ENCODE measurements around the gene MYO1H. TPM values are rescaled to one million over a fixed set of nuclear protein-coding genes. Genes with fewer than 3 reads are reported as not detected.
"Not testable (repeated sequence)": the region's sequence is repeated elsewhere in the genome, so short reads cannot be mapped to it uniquely, and the experiment has no call there.

MYO1H gene
- total and polyA plus RNA-seq, 4 experiments from 2014 or later: not detected

- Histone ChIP-seq H3K27me3 (ENCODE audit: insufficient read depth, low read length) (no peaks in the 10 kb centered on the region), H3K36me3 (ENCODE audit: insufficient read depth, low read length) (no peaks in the 10 kb centered on the region), H3K27ac (ENCODE audit: low read depth, low read length) (no peak overlapping the region), H3K9me3 (ENCODE audit: control insufficient read depth in 1 of 2, low read length in 2 of 2) (no peaks in the 10 kb centered on the region), H3K4me3 (ENCODE audit: low read length in 2 of 2) (no peak overlapping the region), H3K4me1 (ENCODE audit: insufficient read depth, low read length) (no peaks in the 10 kb centered on the region)
- ChIA-PET CTCF (ENCODE audit: partially characterized antibody) (interaction anchor here (1.4 to 1.8 kb wide), 3 partner anchors 13 to 39 kb away, joined by 3 to 6 read pairs (median 5); no protein-coding TSS in a partner anchor), POLR2A (ENCODE audit: partially characterized antibody) (no interaction called here)
- no peak for DNase-seq
- Mint-ChIP-seq H3K4me3 (no peak overlapping the region), H3K27me3 (peaks cover 20 to 23% of the 10 kb centered on the region in 2 donors), H3K36me3 (no peaks in the 10 kb centered on the region), H3K4me1 (no peaks in the 10 kb centered on the region), H3K27ac (no peak overlapping the region), H3K9me3 (peaks cover 0 to 8% (median 6%) of the 10 kb centered on the region in 8 donors)
- intact Hi-C loops (cut with micrococcal nuclease): loop anchor here (5.0 kb wide), 3 partner anchors 126 to 1471 kb away; partner anchors contain the start of gene DAO
Measured at GRCh38 chr12:109388167-109388563, 40.5 kb downstream of the MYO1H start.

- no peaks in the 10 kb centered on the region for H3K27me3 ChIP-seq (ENCODE audit: insufficient read depth, low read length)
- no peaks in the 10 kb centered on the region for H3K9me3 ChIP-seq (ENCODE audit: control insufficient read depth in 1 of 2, low read length in 2 of 2)
- POLR2A ChIA-PET (ENCODE audit: partially characterized antibody): interaction anchor here (0.6 kb wide), 1 partner anchor 1844 kb away, joined by 3 read pairs; no protein-coding TSS in a partner anchor
- no peak overlapping the region for H3K27ac ChIP-seq (ENCODE audit: low read depth, low read length)
- DNase-seq: no peak
- no peaks in the 10 kb centered on the region for H3K4me1 Mint-ChIP-seq
- H3K36me3 Mint-ChIP-seq: no peaks in the 10 kb centered on the region
- no peaks in the 10 kb centered on the region for H3K4me1 ChIP-seq (ENCODE audit: insufficient read depth, low read length)
- CTCF ChIA-PET (ENCODE audit: partially characterized antibody): interaction anchor here (0.9 to 1.8 kb wide), 7 partner anchors 9 to 505 kb away, joined by 3 to 6 read pairs (median 3); no protein-coding TSS in a partner anchor
- intact Hi-C loops (cut with micrococcal nuclease): loop anchor here (5.0 kb wide), 3 partner anchors 127 to 1472 kb away; partner anchors contain the start of gene DAO
- peaks cover 0 to 8% (median 6%) of the 10 kb centered on the region in 8 donors for H3K9me3 Mint-ChIP-seq
- no peak overlapping the region for H3K4me3 ChIP-seq (ENCODE audit: low read length in 2 of 2)
- no peaks in the 10 kb centered on the region for H3K36me3 ChIP-seq (ENCODE audit: insufficient read depth, low read length)
- no peak overlapping the region for H3K4me3 Mint-ChIP-seq
- peaks cover 20 to 25% of the 10 kb centered on the region in 2 donors for H3K27me3 Mint-ChIP-seq
- H3K27ac Mint-ChIP-seq: no peak overlapping the region
Measured at GRCh38 chr12:109389146-109389545, 41.4 kb downstream of the MYO1H start.

GRCh38 chr12:109393437-109394345, 46.0 kb downstream of the MYO1H start:
- DNase-seq: peak; percentile 39 to 57 (median 50)
- Histone ChIP-seq H3K27ac (ENCODE audit: low read depth, low read length) (no peak overlapping the region), H3K36me3 (ENCODE audit: insufficient read depth, low read length) (no peaks in the 10 kb centered on the region), H3K9me3 (ENCODE audit: control insufficient read depth in 1 of 2, low read length in 2 of 2) (no peaks in the 10 kb centered on the region), H3K4me1 (ENCODE audit: insufficient read depth, low read length) (no peaks in the 10 kb centered on the region), H3K27me3 (ENCODE audit: insufficient read depth, low read length) (no peaks in the 10 kb centered on the region), H3K4me3 (ENCODE audit: low read length in 2 of 2) (no peak overlapping the region)
- ChIA-PET CTCF (ENCODE audit: partially characterized antibody) (interaction anchor here (0.6 to 3.5 kb wide), 15 partner anchors 9 to 287 kb away, joined by 3 to 16 read pairs (median 3); no protein-coding TSS in a partner anchor), POLR2A (ENCODE audit: partially characterized antibody) (no interaction called here)
- H3K27me3 Mint-ChIP-seq: peaks cover 20% of the 10 kb centered on the region in 2 donors
- H3K27ac Mint-ChIP-seq: no peak overlapping the region
- intact Hi-C loops (cut with micrococcal nuclease): no loop called here
- H3K4me1 Mint-ChIP-seq: no peaks in the 10 kb centered on the region
- H3K4me3 Mint-ChIP-seq: peak overlapping the region in 1 of 8 donors; percentile 39
- H3K36me3 Mint-ChIP-seq: no peaks in the 10 kb centered on the region
- no peaks in the 10 kb centered on the region for H3K9me3 Mint-ChIP-seq

- Histone ChIP-seq H3K9me3 (ENCODE audit: control insufficient read depth in 1 of 2, low read length in 2 of 2) (no peaks in the 10 kb centered on the region), H3K36me3 (ENCODE audit: insufficient read depth, low read length) (no peaks in the 10 kb centered on the region), H3K4me1 (ENCODE audit: insufficient read depth, low read length) (no peaks in the 10 kb centered on the region), H3K27ac (ENCODE audit: low read depth, low read length) (no peak overlapping the region), H3K4me3 (ENCODE audit: low read length in 2 of 2) (no peak overlapping the region), H3K27me3 (ENCODE audit: insufficient read depth, low read length) (no peaks in the 10 kb centered on the region)
- intact Hi-C loops (cut with micrococcal nuclease): no loop called here
- no peak for DNase-seq
- H3K27me3 Mint-ChIP-seq: peaks cover 22% of the 10 kb centered on the region in 2 donors
- H3K4me1 Mint-ChIP-seq: no peaks in the 10 kb centered on the region
- H3K9me3 Mint-ChIP-seq: no peaks in the 10 kb centered on the region
- no peak overlapping the region for H3K27ac Mint-ChIP-seq
- POLR2A ChIA-PET (ENCODE audit: partially characterized antibody): no interaction called here
- CTCF ChIA-PET (ENCODE audit: partially characterized antibody): interaction anchor here (1.4 to 3.5 kb wide), 5 partner anchors 10 to 31 kb away, joined by 3 to 16 read pairs (median 8); no protein-coding TSS in a partner anchor
- H3K36me3 Mint-ChIP-seq: no peaks in the 10 kb centered on the region
- no peak overlapping the region for H3K4me3 Mint-ChIP-seq
Measured at GRCh38 chr12:109394891-109395290, 47.2 kb downstream of the MYO1H start.

- POLR2A ChIA-PET (ENCODE audit: partially characterized antibody); H3K4me3 ChIP-seq (ENCODE audit: low read length in 2 of 2); DNase-seq; H3K4me1 ChIP-seq (ENCODE audit: insufficient read depth, low read length); H3K36me3 Mint-ChIP-seq; H3K4me1 Mint-ChIP-seq; H3K4me3 Mint-ChIP-seq; intact Hi-C loops (cut with micrococcal nuclease); H3K36me3 ChIP-seq (ENCODE audit: insufficient read depth, low read length); H3K9me3 Mint-ChIP-seq; H3K27ac Mint-ChIP-seq; H3K27ac ChIP-seq (ENCODE audit: low read depth, low read length); H3K9me3 ChIP-seq (ENCODE audit: control insufficient read depth in 1 of 2, low read length in 2 of 2); H3K27me3 ChIP-seq (ENCODE audit: insufficient read depth, low read length): not testable (repeated sequence)
- CTCF ChIA-PET (ENCODE audit: partially characterized antibody): interaction anchor here (3.5 kb wide), 1 partner anchor 10 kb away, joined by 16 read pairs; no protein-coding TSS in a partner anchor
- peaks cover 13 to 18% of the 10 kb centered on the region in 2 donors for H3K27me3 Mint-ChIP-seq
Measured at GRCh38 chr12:109404841-109405240, 57.1 kb downstream of the MYO1H start.

- H3K9me3 Mint-ChIP-seq; H3K27me3 ChIP-seq (ENCODE audit: insufficient read depth, low read length); H3K9me3 ChIP-seq (ENCODE audit: control insufficient read depth in 1 of 2, low read length in 2 of 2); DNase-seq; H3K27ac ChIP-seq (ENCODE audit: low read depth, low read length); H3K36me3 Mint-ChIP-seq; H3K4me1 Mint-ChIP-seq; H3K4me3 Mint-ChIP-seq; POLR2A ChIA-PET (ENCODE audit: partially characterized antibody); H3K27ac Mint-ChIP-seq; H3K36me3 ChIP-seq (ENCODE audit: insufficient read depth, low read length); H3K4me3 ChIP-seq (ENCODE audit: low read length in 2 of 2); intact Hi-C loops (cut with micrococcal nuclease); H3K4me1 ChIP-seq (ENCODE audit: insufficient read depth, low read length): not testable (repeated sequence)
- CTCF ChIA-PET (ENCODE audit: partially characterized antibody): interaction anchor here (1.1 to 3.5 kb wide), 2 partner anchors 12 to 22 kb away, joined by 5 to 16 read pairs; no protein-coding TSS in a partner anchor
- peaks cover 11 to 14% of the 10 kb centered on the region in 2 donors for H3K27me3 Mint-ChIP-seq
Measured at GRCh38 chr12:109406147-109406546, 58.4 kb downstream of the MYO1H start.

GRCh38 chr12:109418848-109419480, 71.3 kb downstream of the MYO1H start:
- ChIA-PET POLR2A (ENCODE audit: partially characterized antibody) (no interaction called here), CTCF (ENCODE audit: partially characterized antibody) (interaction anchor here (0.9 to 1.1 kb wide), 2 partner anchors 9 to 14 kb away, joined by 3 to 4 read pairs; no protein-coding TSS in a partner anchor)
- Mint-ChIP-seq H3K27ac (no peak overlapping the region), H3K9me3 (peaks cover 0 to 4% (median 0%) of the 10 kb centered on the region in 8 donors), H3K36me3 (no peaks in the 10 kb centered on the region), H3K4me3 (no peak overlapping the region), H3K27me3 (peaks cover 15 to 21% of the 10 kb centered on the region in 2 donors), H3K4me1 (no peaks in the 10 kb centered on the region)
- Histone ChIP-seq H3K36me3 (ENCODE audit: insufficient read depth, low read length) (no peaks in the 10 kb centered on the region), H3K27me3 (ENCODE audit: insufficient read depth, low read length) (no peaks in the 10 kb centered on the region), H3K9me3 (ENCODE audit: control insufficient read depth in 1 of 2, low read length in 2 of 2) (no peaks in the 10 kb centered on the region), H3K27ac (ENCODE audit: low read depth, low read length) (no peak overlapping the region), H3K4me3 (ENCODE audit: low read length in 2 of 2) (no peak overlapping the region), H3K4me1 (ENCODE audit: insufficient read depth, low read length) (no peaks in the 10 kb centered on the region)
- intact Hi-C loops (cut with micrococcal nuclease): no loop called here
- DNase-seq: no peak
